Measurements from ENCODE around the gene MYO7A. TPM values are rescaled to one million over a fixed set of nuclear protein-coding genes. Genes with fewer than 3 reads are reported as not detected.

The MYO7A gene
- total and polyA plus RNA-seq, 2 of the 8 experiments (the other 6 are each of a cell fraction or from before 2014, with no cell fraction given) = 1.5 to 1.9 TPM

DNA sequence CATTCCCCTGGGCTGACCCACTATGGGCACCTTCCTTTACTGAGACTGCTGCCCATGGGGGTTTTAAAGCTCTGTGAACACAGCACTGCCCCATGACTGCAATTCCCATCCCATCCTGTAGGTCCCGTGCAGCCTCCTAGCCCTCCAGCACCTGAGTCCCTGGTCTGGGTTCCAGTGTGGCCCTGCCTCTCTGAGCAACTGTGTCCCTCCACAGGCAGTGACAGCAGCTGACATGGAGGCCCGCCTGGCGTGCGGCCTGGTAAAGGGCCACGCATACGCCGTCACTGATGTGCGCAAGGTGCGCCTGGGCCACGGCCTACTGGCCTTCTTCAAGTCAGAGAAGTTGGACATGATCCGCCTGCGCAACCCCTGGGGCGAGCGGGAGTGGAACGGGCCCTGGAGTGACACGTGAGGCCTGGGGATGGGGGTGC, 12.8 kb upstream of the MYO7A start:
- no peak for DNase-seq (ENCODE audit: low read depth in 1 of 2, low spot score in 2 of 2)
- no peak for TF ChIP-seq SP4 (IDR thresholded peaks at IDR 0.05; ENCODE audit: low read length)
- TF ChIP-seq TEAD4 (IDR thresholded peaks at IDR 0.05; ENCODE audit: low read depth, low read length) = no peak
- no peak for TF ChIP-seq GTF2F1 (IDR thresholded peaks at IDR 0.05; ENCODE audit: borderline replicate concordance, low read depth, low read length)
- TF ChIP-seq EZH2 (IDR thresholded peaks at IDR 0.05; ENCODE audit: low read depth, low read length, severe bottlenecking) = no peak
- no peak for TF ChIP-seq TBP (IDR thresholded peaks at IDR 0.05; ENCODE audit: low read depth, low read length)
- TF ChIP-seq, protein P1, sequence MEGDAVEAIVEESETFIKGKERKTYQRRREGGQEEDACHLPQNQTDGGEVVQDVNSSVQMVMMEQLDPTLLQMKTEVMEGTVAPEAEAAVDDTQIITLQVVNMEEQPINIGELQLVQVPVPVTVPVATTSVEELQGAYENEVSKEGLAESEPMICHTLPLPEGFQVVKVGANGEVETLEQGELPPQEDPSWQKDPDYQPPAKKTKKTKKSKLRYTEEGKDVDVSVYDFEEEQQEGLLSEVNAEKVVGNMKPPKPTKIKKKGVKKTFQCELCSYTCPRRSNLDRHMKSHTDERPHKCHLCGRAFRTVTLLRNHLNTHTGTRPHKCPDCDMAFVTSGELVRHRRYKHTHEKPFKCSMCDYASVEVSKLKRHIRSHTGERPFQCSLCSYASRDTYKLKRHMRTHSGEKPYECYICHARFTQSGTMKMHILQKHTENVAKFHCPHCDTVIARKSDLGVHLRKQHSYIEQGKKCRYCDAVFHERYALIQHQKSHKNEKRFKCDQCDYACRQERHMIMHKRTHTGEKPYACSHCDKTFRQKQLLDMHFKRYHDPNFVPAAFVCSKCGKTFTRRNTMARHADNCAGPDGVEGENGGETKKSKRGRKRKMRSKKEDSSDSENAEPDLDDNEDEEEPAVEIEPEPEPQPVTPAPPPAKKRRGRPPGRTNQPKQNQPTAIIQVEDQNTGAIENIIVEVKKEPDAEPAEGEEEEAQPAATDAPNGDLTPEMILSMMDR (IDR thresholded peaks at IDR 0.05; ENCODE audit: control extremely low read depth in 1 of 3, insufficient read depth in 1 of 3, low read depth in 1 of 3, low read length in 3 of 3) = peak; percentile 50 to 63 (median 55)
- TF ChIP-seq BRCA1 (IDR thresholded peaks at IDR 0.05; ENCODE audit: low read depth, low read length) = no peak
- no peak for TF ChIP-seq SIRT6 (IDR thresholded peaks at IDR 0.05; ENCODE audit: low read length)
- TF ChIP-seq CBX5 (IDR thresholded peaks at IDR 0.05; ENCODE audit: low read depth, low read length) = no peak
- no peak for TF ChIP-seq RBBP5 (IDR thresholded peaks at IDR 0.05; ENCODE audit: borderline replicate concordance, low read depth, low read length)
- no peak for TF ChIP-seq ASH2L (IDR thresholded peaks at IDR 0.05; ENCODE audit: low read length)

More for the DNA sequence above, 12.8 kb upstream of the MYO7A start:
- no peak overlapping the region for H4K5ac ChIP-seq (ENCODE audit: insufficient read length, low read depth, low read length)
- H3K4me3 ChIP-seq (ENCODE audit: extremely low read depth in 1 of 4, insufficient read depth in 2 of 4, low read depth in 3 of 4, low read length in 4 of 4) = no peak overlapping the region
- no peaks in the 10 kb centered on the region for H3K36me3 ChIP-seq (ENCODE audit: control insufficient read depth in 2 of 4, insufficient read depth in 4 of 4, low read length in 3 of 4)
- H3K23me2 ChIP-seq (ENCODE audit: low read depth, low read length) = no peaks in the 10 kb centered on the region
- no peak overlapping the region for H3K23ac ChIP-seq (ENCODE audit: insufficient read length)
- no peak overlapping the region for H3K56ac ChIP-seq (replicated peaks; ENCODE audit: insufficient read length, low read depth, low read length)
- H3K27me3 ChIP-seq (replicated peaks in 1 of 4; ENCODE audit: control insufficient read depth in 3 of 4, extremely low read depth in 1 of 4, insufficient read depth in 3 of 4, low read length in 3 of 4) = no peaks in the 10 kb centered on the region
- no peaks in the 10 kb centered on the region for H3K79me1 ChIP-seq (ENCODE audit: low read depth, low read length)
- H3K27ac ChIP-seq (ENCODE audit: low read depth, low read length) = no peak overlapping the region
- no peak overlapping the region for H3K4ac ChIP-seq (replicated peaks; ENCODE audit: insufficient read length, low read depth, low read length)
- H2BK5ac ChIP-seq (ENCODE audit: low read depth, low read length) = peak overlapping the region; percentile 44; the same call in 1 of the 2 replicates
- POLR2A ChIA-PET (ENCODE audit: partially characterized antibody) = interaction anchor here (0.9 kb wide), 1 partner anchor 11 kb away, joined by 3 read pairs; no protein-coding TSS in a partner anchor
- no peak overlapping the region for H4K91ac ChIP-seq (replicated peaks; ENCODE audit: insufficient read length, low read length)
- H2AK5ac ChIP-seq (ENCODE audit: low read depth, low read length) = no peak overlapping the region
- peaks cover 0 to 3% (median 1%) of the 10 kb centered on the region in 4 experiments; a peak in 3 of 7 replicates for H3K4me1 ChIP-seq (replicated peaks in 1 of 4; ENCODE audit: control insufficient read depth in 3 of 4, insufficient read depth in 4 of 4, low read length in 3 of 4)
- 0 out of 2 replicates have a peak overlapping the region, but pooled peaks have one; percentile 16 for H4K8ac ChIP-seq (ENCODE audit: extremely low read depth, insufficient read depth, low read length)
- H2AFZ ChIP-seq (ENCODE audit: low read length) = no peak overlapping the region
- H3K18ac ChIP-seq (ENCODE audit: extremely low read depth, low read length) = no peak overlapping the region
- FAIRE-seq = peak; percentile 28
- H3K9ac ChIP-seq (replicated peaks in 1 of 4; ENCODE audit: extremely low read depth in 1 of 4, low read depth in 3 of 4, low read length in 3 of 4) = no peak overlapping the region
- no peak overlapping the region for H2BK15ac ChIP-seq (ENCODE audit: low read length)
- 97% methylated on average over 16 of the region's 16 CpGs; no CpG with 5 or more reads in 1 of the 2 experiments for WGBS, 2 experiments (ENCODE audit: extremely low coverage in 1 of 2, insufficient coverage in 1 of 2, insufficient read length in 1 of 2, insufficient replicate concordance in 2 of 2, low coverage in 1 of 2, low lambda C conversion rate in 2 of 2, missing lambda C conversion rate in 1 of 2)
- no peaks in the 10 kb centered on the region for H3K9me3 ChIP-seq (ENCODE audit: insufficient read depth in 2 of 2, low read depth in 1 of 2, low read length in 1 of 2)
- no peak overlapping the region for H3K4me2 ChIP-seq (ENCODE audit: insufficient read depth in 1 of 2, low read depth in 2 of 2, low read length in 2 of 2)
- no peak overlapping the region for H2BK12ac ChIP-seq (ENCODE audit: low read depth, low read length)
- no peak overlapping the region for H3K14ac ChIP-seq (ENCODE audit: insufficient read length)
- no peak overlapping the region for H2BK120ac ChIP-seq (replicated peaks; ENCODE audit: low read depth, low read length)
- no peak overlapping the region for H2BK20ac ChIP-seq (ENCODE audit: low read length)
- no peaks in the 10 kb centered on the region for H3K79me2 ChIP-seq (ENCODE audit: control insufficient read depth in 1 of 2, insufficient read depth in 2 of 2, low read length in 2 of 2)
- CTCF ChIA-PET (ENCODE audit: partially characterized antibody) = interaction anchor here (0.6 to 19.1 kb wide), 24 partner anchors 11 to 433 kb away, joined by 3 to 297 read pairs (median 6); partner anchors contain the start of genes MYO7A and OMP
- no peaks in the 10 kb centered on the region for H4K20me1 ChIP-seq (replicated peaks in 1 of 2; ENCODE audit: control insufficient read depth in 1 of 2, insufficient read depth in 2 of 2, low read length in 2 of 2)
